WTC11 (cell line): ENCODE data around the gene ADRB2. TPM values are rescaled to one million over a fixed set of nuclear protein-coding genes. Genes with fewer than 3 reads are reported as not detected.

Experiments used
- ATAC-seq: fragments of 200-7000 bp; cut with Tn5 transposase; 2 replicates; pipeline ENCODE4 v1.10.0; 2021; ENCODE audit warnings: mild to moderate bottlenecking, moderate library complexity
- CTCF ChIA-PET: fragments of 300-600 bp; sonication (Branson Sonifier 250); formaldehyde crosslinking; loops from one replicate; lab custom pipeline; 2021; ENCODE audit warnings: antibody characterized with exemption; lab: Charles Lee
- POLR2A ChIA-PET: fragments of 350-600 bp; sonication (Branson Sonifier 250); formaldehyde crosslinking; loops from one replicate; lab custom pipeline; 2021; ENCODE audit warnings: antibody characterized with exemption; lab: Charles Lee
- DNase-seq: peaks from one replicate; pipeline ENCODE4 v3.0.0; 2021; ENCODE audit warnings: low spot score
- H3K27ac Mint-ChIP-seq: 2 replicates; pipeline ENCODE4 v1.8.0; 2021; ENCODE audit warnings: mixed read lengths
- H3K27me3 Mint-ChIP-seq: 2 replicates; pipeline ENCODE4 v1.8.0; 2021; ENCODE audit warnings: low read depth, mild to moderate bottlenecking, moderate library complexity, mixed read lengths
- H3K36me3 Mint-ChIP-seq: 2 replicates; pipeline ENCODE4 v1.8.0; 2021; ENCODE audit warnings: mixed read lengths
- H3K4me1 Mint-ChIP-seq: 2 replicates; pipeline ENCODE4 v1.8.0; 2022; ENCODE audit warnings: mixed read lengths
- H3K4me3 Mint-ChIP-seq: 2 replicates; pipeline ENCODE4 v1.8.0; 2021; ENCODE audit warnings: mild to moderate bottlenecking, moderate library complexity, mixed read lengths
- H3K9me3 Mint-ChIP-seq: 2 replicates; pipeline ENCODE4 v1.8.0; 2021; ENCODE audit warnings: mixed read lengths
- EMX1 ChIP-seq: fragments of 250-450 bp; sonication (Bioruptor Pico); IDR thresholded peaks from 2 replicates; pipeline ENCODE4 v1.8.0; 2021; ENCODE audit warnings: mild to moderate bottlenecking
- ETV6 ChIP-seq: sonication (generic); formaldehyde crosslinking; IDR thresholded peaks from 2 replicates; pipeline ENCODE4 v1.8.1; 2022; ENCODE audit warnings: mild to moderate bottlenecking, missing genetic modification reagents
- GRHL2 ChIP-seq: fragments of 250-450 bp; sonication (Bioruptor Pico); IDR thresholded peaks from 2 replicates; pipeline ENCODE4 v1.8.0; 2022; ENCODE audit warnings: mild to moderate bottlenecking, moderate library complexity; ENCODE audit not compliant: insufficient replicate concordance, severe bottlenecking
- GTF2I ChIP-seq: fragments of 250-450 bp; sonication (Bioruptor Pico); conservative IDR thresholded peaks from 2 replicates; pipeline ENCODE4 v1.4.0; 2021; ENCODE audit warnings: mild to moderate bottlenecking
- IRF2 ChIP-seq: sonication (generic); formaldehyde crosslinking; IDR thresholded peaks from 2 replicates; pipeline ENCODE4 v1.8.0; 2022; ENCODE audit warnings: low read depth, missing genetic modification reagents, borderline replicate concordance
- MYBL2 ChIP-seq: sonication (generic); formaldehyde crosslinking; IDR thresholded peaks from 2 replicates; pipeline ENCODE4 v1.8.1; 2023; ENCODE audit warnings: mild to moderate bottlenecking, moderate library complexity, missing genetic modification reagents
- NR2C2 ChIP-seq: sonication (generic); formaldehyde crosslinking; IDR thresholded peaks from 2 replicates; pipeline ENCODE4 v1.8.0; 2022; ENCODE audit warnings: mild to moderate bottlenecking, missing genetic modification reagents
- NR3C1 ChIP-seq: sonication (generic); formaldehyde crosslinking; conservative IDR thresholded peaks from 2 replicates; pipeline ENCODE4 v1.8.1; 2023; ENCODE audit warnings: low read depth, mild to moderate bottlenecking, missing genetic modification reagents
- OVOL2 ChIP-seq: fragments of 250-450 bp; sonication (Bioruptor Pico); IDR thresholded peaks from 2 replicates; pipeline ENCODE4 v1.9.0; 2021; ENCODE audit warnings: mild to moderate bottlenecking, borderline replicate concordance
- SOX15 ChIP-seq: fragments of 250-450 bp; sonication (Bioruptor Pico); IDR thresholded peaks from 2 replicates; pipeline ENCODE4 v1.9.0; 2021; ENCODE audit warnings: mild to moderate bottlenecking
- SP1 ChIP-seq: sonication (generic); formaldehyde crosslinking; conservative IDR thresholded peaks from 2 replicates; pipeline ENCODE4 v1.8.1; 2022; ENCODE audit warnings: missing genetic modification reagents
- TP53 ChIP-seq: sonication (generic); formaldehyde crosslinking; IDR thresholded peaks from 2 replicates; pipeline ENCODE4 v1.8.1; 2023; ENCODE audit warnings: mild to moderate bottlenecking, missing genetic modification reagents
- ZBTB21 ChIP-seq: sonication (generic); formaldehyde crosslinking; IDR thresholded peaks from 2 replicates; pipeline ENCODE4 v1.8.1; 2023; ENCODE audit warnings: mild to moderate bottlenecking, missing genetic modification reagents, borderline replicate concordance
- ZNF219 ChIP-seq: sonication (generic); formaldehyde crosslinking; IDR thresholded peaks from 2 replicates; pipeline ENCODE4 v1.8.0; 2023; ENCODE audit warnings: missing genetic modification reagents, mild to moderate bottlenecking, borderline replicate concordance
- ZNF263 ChIP-seq: sonication (generic); formaldehyde crosslinking; IDR thresholded peaks from 2 replicates; pipeline ENCODE4 v1.8.1; 2022; ENCODE audit warnings: low read depth, mild to moderate bottlenecking, moderate library complexity, missing genetic modification reagents
- ZNF416 ChIP-seq: fragments of 250-450 bp; sonication (Bioruptor Pico); IDR thresholded peaks from 2 replicates; pipeline ENCODE4 v1.9.0; 2021; ENCODE audit warnings: mild to moderate bottlenecking, inconsistent platforms
- total RNA-seq: library from RNA; stranded (reverse); gene quantifications from 3 replicates; pipeline ENCODE4 v1.2.3, GENCODE V29; 2021
- TF ChIP-seq, protein P1 (sequence below): sonication (generic); formaldehyde crosslinking; IDR thresholded peaks from 2 replicates; pipeline ENCODE4 v1.8.0; 2022; ENCODE audit warnings: mild to moderate bottlenecking, missing genetic modification reagents
- TF ChIP-seq, protein P2 (sequence below): sonication (generic); formaldehyde crosslinking; IDR thresholded peaks from 2 replicates; pipeline ENCODE4 v1.8.1; 2022; ENCODE audit warnings: low read depth, missing genetic modification reagents, borderline replicate concordance
- TF ChIP-seq, protein P3 (sequence below): fragments of 250-450 bp; sonication (Bioruptor Pico); IDR thresholded peaks from 2 replicates; pipeline ENCODE4 v1.9.0; 2021; ENCODE audit warnings: mild to moderate bottlenecking
- TF ChIP-seq, protein P4 (sequence below): fragments of 250-450 bp; sonication (Bioruptor Pico); IDR thresholded peaks from 2 replicates; pipeline ENCODE4 v1.8.0; 2021; ENCODE audit warnings: mild to moderate bottlenecking
- TF ChIP-seq, protein P5 (sequence below): sonication (generic); formaldehyde crosslinking; IDR thresholded peaks from 2 replicates; pipeline ENCODE4 v1.8.1; 2022; ENCODE audit warnings: mild to moderate bottlenecking, moderate library complexity, missing genetic modification reagents
- TF ChIP-seq, protein P6 (sequence below): fragments of 250-450 bp; sonication (Bioruptor Pico); IDR thresholded peaks from 2 replicates; pipeline ENCODE4 v2.1.2; 2022; ENCODE audit warnings: mild to moderate bottlenecking, moderate library complexity

The ADRB2 gene
- total RNA-seq, 1 experiment from 2014 or later: 1.2 TPM

DNA sequence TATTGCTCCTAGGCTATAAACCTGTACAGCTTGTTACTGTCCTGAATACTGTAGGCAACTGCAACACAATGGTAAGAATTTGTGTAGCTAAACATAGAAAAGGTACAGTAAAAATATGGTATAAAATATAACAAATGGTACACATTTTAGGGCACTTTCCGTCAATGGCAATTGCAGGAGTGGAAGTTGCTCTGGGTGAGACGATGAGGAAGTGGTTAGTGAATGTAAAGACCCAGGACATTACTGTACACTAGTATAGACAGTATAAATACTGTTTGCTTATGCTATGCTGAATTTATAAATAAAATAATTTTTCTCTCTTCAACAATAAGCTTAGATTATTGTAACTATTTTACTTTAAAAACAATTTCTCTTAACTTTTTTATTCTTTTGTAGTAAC lies 15.6 kb upstream of the ADRB2 start:
- POLR2A ChIA-PET: no interaction called here
- H3K9me3 Mint-ChIP-seq: peaks cover 9% of the 10 kb centered on the region; the same call in 1 of the 2 replicates
- CTCF ChIA-PET: no interaction called here
- peaks cover 12% of the 10 kb centered on the region for H3K4me1 Mint-ChIP-seq
- H3K27ac Mint-ChIP-seq: no peak overlapping the region
- DNase-seq (no peak), ATAC-seq (no peak)
- H3K4me3 Mint-ChIP-seq: no peak overlapping the region
- no peaks in the 10 kb centered on the region for H3K27me3 Mint-ChIP-seq
- TF ChIP-seq TP53 (CRISPR knock-in tag): no peak
- no peak for TF ChIP-seq SP1 (CRISPR knock-in tag)
- TF ChIP-seq, protein P1, sequence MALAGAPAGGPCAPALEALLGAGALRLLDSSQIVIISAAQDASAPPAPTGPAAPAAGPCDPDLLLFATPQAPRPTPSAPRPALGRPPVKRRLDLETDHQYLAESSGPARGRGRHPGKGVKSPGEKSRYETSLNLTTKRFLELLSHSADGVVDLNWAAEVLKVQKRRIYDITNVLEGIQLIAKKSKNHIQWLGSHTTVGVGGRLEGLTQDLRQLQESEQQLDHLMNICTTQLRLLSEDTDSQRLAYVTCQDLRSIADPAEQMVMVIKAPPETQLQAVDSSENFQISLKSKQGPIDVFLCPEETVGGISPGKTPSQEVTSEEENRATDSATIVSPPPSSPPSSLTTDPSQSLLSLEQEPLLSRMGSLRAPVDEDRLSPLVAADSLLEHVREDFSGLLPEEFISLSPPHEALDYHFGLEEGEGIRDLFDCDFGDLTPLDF (CRISPR knock-in tag): no peak
- no peak for TF ChIP-seq ZNF219 (CRISPR knock-in tag)
- no peak for TF ChIP-seq ZBTB21 (CRISPR knock-in tag)
- no peak for TF ChIP-seq MYBL2 (CRISPR knock-in tag)
- no peaks in the 10 kb centered on the region for H3K36me3 Mint-ChIP-seq

DNA sequence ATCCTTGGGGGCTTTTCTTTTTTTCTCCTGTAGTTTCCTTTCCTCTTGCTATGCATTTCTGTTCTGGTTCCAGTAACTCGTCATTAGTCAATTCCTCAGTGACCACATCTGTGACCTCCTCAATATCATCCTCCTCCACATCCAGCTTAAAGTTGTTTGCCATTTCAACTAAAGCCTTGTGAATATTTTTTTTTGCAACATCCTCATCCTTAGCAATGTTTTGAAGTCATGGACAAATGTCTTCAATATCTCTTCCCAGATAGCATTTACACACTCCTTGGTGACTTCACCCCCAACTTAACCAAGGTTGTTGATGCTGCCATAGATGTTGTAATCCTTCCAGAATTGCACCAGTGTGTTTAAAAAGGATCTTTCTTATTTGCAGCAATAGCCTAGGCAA lies 14.7 kb upstream of the ADRB2 start:
- Mint-ChIP-seq H3K27me3 (no peaks in the 10 kb centered on the region), H3K4me1 (peaks cover 5% of the 10 kb centered on the region; the same call in 1 of the 2 replicates), H3K27ac (no peak overlapping the region), H3K9me3 (peaks cover 9% of the 10 kb centered on the region; the same call in 1 of the 2 replicates), H3K36me3 (no peaks in the 10 kb centered on the region), H3K4me3 (no peak overlapping the region)
- ATAC-seq: no peak
- TF ChIP-seq, protein P2, sequence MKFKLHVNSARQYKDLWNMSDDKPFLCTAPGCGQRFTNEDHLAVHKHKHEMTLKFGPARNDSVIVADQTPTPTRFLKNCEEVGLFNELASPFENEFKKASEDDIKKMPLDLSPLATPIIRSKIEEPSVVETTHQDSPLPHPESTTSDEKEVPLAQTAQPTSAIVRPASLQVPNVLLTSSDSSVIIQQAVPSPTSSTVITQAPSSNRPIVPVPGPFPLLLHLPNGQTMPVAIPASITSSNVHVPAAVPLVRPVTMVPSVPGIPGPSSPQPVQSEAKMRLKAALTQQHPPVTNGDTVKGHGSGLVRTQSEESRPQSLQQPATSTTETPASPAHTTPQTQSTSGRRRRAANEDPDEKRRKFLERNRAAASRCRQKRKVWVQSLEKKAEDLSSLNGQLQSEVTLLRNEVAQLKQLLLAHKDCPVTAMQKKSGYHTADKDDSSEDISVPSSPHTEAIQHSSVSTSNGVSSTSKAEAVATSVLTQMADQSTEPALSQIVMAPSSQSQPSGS: no peak
- TF ChIP-seq OVOL2 (CRISPR knock-in tag) (no peak), ETV6 (no peak), ZNF219 (CRISPR knock-in tag) (no peak), SOX15 (CRISPR knock-in tag) (no peak), NR2C2 (no peak), GTF2I (CRISPR knock-in tag) (no peak), ZBTB21 (CRISPR knock-in tag) (no peak), ZNF263 (CRISPR knock-in tag) (no peak)
- TF ChIP-seq, protein P3, sequence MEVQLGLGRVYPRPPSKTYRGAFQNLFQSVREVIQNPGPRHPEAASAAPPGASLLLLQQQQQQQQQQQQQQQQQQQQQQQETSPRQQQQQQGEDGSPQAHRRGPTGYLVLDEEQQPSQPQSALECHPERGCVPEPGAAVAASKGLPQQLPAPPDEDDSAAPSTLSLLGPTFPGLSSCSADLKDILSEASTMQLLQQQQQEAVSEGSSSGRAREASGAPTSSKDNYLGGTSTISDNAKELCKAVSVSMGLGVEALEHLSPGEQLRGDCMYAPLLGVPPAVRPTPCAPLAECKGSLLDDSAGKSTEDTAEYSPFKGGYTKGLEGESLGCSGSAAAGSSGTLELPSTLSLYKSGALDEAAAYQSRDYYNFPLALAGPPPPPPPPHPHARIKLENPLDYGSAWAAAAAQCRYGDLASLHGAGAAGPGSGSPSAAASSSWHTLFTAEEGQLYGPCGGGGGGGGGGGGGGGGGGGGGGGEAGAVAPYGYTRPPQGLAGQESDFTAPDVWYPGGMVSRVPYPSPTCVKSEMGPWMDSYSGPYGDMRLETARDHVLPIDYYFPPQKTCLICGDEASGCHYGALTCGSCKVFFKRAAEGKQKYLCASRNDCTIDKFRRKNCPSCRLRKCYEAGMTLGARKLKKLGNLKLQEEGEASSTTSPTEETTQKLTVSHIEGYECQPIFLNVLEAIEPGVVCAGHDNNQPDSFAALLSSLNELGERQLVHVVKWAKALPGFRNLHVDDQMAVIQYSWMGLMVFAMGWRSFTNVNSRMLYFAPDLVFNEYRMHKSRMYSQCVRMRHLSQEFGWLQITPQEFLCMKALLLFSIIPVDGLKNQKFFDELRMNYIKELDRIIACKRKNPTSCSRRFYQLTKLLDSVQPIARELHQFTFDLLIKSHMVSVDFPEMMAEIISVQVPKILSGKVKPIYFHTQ: no peak
- TF ChIP-seq, protein P4, sequence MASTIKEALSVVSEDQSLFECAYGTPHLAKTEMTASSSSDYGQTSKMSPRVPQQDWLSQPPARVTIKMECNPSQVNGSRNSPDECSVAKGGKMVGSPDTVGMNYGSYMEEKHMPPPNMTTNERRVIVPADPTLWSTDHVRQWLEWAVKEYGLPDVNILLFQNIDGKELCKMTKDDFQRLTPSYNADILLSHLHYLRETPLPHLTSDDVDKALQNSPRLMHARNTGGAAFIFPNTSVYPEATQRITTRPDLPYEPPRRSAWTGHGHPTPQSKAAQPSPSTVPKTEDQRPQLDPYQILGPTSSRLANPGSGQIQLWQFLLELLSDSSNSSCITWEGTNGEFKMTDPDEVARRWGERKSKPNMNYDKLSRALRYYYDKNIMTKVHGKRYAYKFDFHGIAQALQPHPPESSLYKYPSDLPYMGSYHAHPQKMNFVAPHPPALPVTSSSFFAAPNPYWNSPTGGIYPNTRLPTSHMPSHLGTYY (CRISPR knock-in tag): no peak
- ChIA-PET CTCF (interaction anchor here (1.0 kb wide), 1 partner anchor 9 kb away, joined by 3 read pairs; no protein-coding TSS in a partner anchor), POLR2A (no interaction called here)
- no peak for DNase-seq

DNA sequence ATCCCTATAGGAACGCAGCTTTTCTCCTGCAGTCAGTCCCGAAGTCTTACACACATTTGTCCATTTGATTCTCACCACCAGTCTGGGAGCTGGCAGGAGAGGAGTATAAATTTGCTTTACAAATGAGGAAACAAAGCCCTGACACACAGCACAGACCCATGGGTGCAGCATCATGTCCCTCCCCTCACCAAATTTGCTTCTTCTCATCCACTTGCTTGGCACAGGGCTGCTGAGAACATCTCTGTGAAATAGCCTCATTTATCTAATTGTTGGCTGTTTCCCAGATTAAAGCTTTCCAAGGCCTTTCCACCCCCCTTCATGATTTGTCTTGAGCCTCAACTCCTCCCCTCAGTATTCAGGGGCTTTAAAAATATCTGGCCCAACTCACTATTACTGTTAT lies 11.3 kb upstream of the ADRB2 start:
- CTCF ChIA-PET: no interaction called here
- DNase-seq (no peak), ATAC-seq (no peak)
- Mint-ChIP-seq H3K4me1 (no peaks in the 10 kb centered on the region), H3K27me3 (no peaks in the 10 kb centered on the region), H3K9me3 (peaks cover 9% of the 10 kb centered on the region; the same call in 1 of the 2 replicates), H3K4me3 (no peak overlapping the region), H3K27ac (no peak overlapping the region), H3K36me3 (no peaks in the 10 kb centered on the region)
- POLR2A ChIA-PET: no interaction called here
- TF ChIP-seq IRF2 (CRISPR knock-in tag) (no peak), NR3C1 (CRISPR knock-in tag) (no peak), TP53 (CRISPR knock-in tag) (no peak), GRHL2 (CRISPR knock-in tag) (no peak), ZNF416 (CRISPR knock-in tag) (no peak), EMX1 (CRISPR knock-in tag) (no peak), ETV6 (no peak)
- TF ChIP-seq, protein P5, sequence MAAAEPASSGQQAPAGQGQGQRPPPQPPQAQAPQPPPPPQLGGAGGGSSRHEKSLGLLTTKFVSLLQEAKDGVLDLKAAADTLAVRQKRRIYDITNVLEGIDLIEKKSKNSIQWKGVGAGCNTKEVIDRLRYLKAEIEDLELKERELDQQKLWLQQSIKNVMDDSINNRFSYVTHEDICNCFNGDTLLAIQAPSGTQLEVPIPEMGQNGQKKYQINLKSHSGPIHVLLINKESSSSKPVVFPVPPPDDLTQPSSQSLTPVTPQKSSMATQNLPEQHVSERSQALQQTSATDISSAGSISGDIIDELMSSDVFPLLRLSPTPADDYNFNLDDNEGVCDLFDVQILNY: no peak
- TF ChIP-seq, protein P6, sequence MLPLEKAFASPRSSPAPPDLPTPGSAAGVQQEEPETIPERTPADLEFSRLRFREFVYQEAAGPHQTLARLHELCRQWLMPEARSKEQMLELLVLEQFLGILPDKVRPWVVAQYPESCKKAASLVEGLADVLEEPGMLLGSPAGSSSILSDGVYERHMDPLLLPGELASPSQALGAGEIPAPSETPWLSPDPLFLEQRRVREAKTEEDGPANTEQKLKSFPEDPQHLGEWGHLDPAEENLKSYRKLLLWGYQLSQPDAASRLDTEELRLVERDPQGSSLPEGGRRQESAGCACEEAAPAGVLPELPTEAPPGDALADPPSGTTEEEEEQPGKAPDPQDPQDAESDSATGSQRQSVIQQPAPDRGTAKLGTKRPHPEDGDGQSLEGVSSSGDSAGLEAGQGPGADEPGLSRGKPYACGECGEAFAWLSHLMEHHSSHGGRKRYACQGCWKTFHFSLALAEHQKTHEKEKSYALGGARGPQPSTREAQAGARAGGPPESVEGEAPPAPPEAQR (CRISPR knock-in tag): no peak
- TF ChIP-seq, protein P4 (CRISPR knock-in tag): no peak
